GM12878 (cell line): ENCODE measurements around the gene RIC8B. TPM values are rescaled to one million over a fixed set of nuclear protein-coding genes. Genes with fewer than 3 reads are reported as not detected.
A peak's percentile ranks its signal among the peaks of the same experiment; 100 is the strongest.

ENCODE experiments used
- BACH1 ChIP-seq: fragments of 450-650 bp; IDR thresholded peaks from 2 replicates; pipeline ENCODE4 v1.6.1; 2017; ENCODE audit warnings: mild to moderate bottlenecking, borderline replicate concordance
- BCL3 ChIP-seq: IDR thresholded peaks from 2 replicates; pipeline ENCODE4 v1.6.1; 2011; ENCODE audit warnings: borderline replicate concordance, low read depth, mild to moderate bottlenecking, moderate library complexity, low read length; ENCODE audit not compliant: insufficient read depth, poor library complexity, severe bottlenecking
- CHD2 ChIP-seq: IDR thresholded peaks from 2 replicates; pipeline ENCODE4 v1.6.1; 2011; ENCODE audit warnings: low read depth, low read length, improper control_type of control experiment, borderline replicate concordance
- CREM ChIP-seq: IDR thresholded peaks from 2 replicates; pipeline ENCODE4 v1.6.1; 2014; ENCODE audit warnings: antibody characterized with exemption, low read depth
- DPF2 ChIP-seq: fragments of 450-650 bp; IDR thresholded peaks from 2 replicates; pipeline ENCODE4 v1.6.1; 2017; ENCODE audit warnings: mild to moderate bottlenecking
- GABPA ChIP-seq: IDR thresholded peaks from 2 replicates; pipeline ENCODE4 v1.6.1; 2014; ENCODE audit warnings: antibody characterized with exemption, low read depth, mild to moderate bottlenecking, inconsistent platforms
- HDAC2 ChIP-seq: fragments of 200-600 bp; sonication (generic); IDR thresholded peaks from 2 replicates; pipeline ENCODE4 v1.6.1; 2017
- HDGF ChIP-seq: fragments of 450-650 bp; IDR thresholded peaks from 2 replicates; pipeline ENCODE4 v1.6.1; 2016; ENCODE audit warnings: antibody characterized with exemption
- HSF1 ChIP-seq: fragments of 150-350 bp; IDR thresholded peaks from 2 replicates; pipeline ENCODE4 v1.6.1; 2014; ENCODE audit warnings: mild to moderate bottlenecking, low read depth, low read length
- IRF4 ChIP-seq: IDR thresholded peaks from 2 replicates; pipeline ENCODE4 v1.6.1; 2011; ENCODE audit warnings: low read depth, low read length
- MLLT1 ChIP-seq: fragments of 450-650 bp; IDR thresholded peaks from 2 replicates; pipeline ENCODE4 v1.6.1; 2016; ENCODE audit warnings: mild to moderate bottlenecking
- MTA3 ChIP-seq: IDR thresholded peaks from 2 replicates; pipeline ENCODE4 v1.6.1; 2012; ENCODE audit warnings: low read length, inconsistent platforms, borderline replicate concordance
- MXI1 ChIP-seq: fragments of 150-350 bp; IDR thresholded peaks from 2 replicates; pipeline ENCODE4 v1.6.1; 2011; ENCODE audit warnings: low read depth, mild to moderate bottlenecking, inconsistent platforms, low read length, improper control_type of control experiment
- PAX8 ChIP-seq: fragments of 450-650 bp; IDR thresholded peaks from 2 replicates; pipeline ENCODE4 v1.6.1; 2017; ENCODE audit warnings: mild to moderate bottlenecking, moderate library complexity
- RUNX3 ChIP-seq: IDR thresholded peaks from 2 replicates; pipeline ENCODE4 v1.6.1; 2012; ENCODE audit warnings: low read length, inconsistent platforms
- SIX5 ChIP-seq: IDR thresholded peaks from 2 replicates; pipeline ENCODE4 v1.6.1; 2011; ENCODE audit warnings: mild to moderate bottlenecking, low read depth, low read length, moderate library complexity; ENCODE audit not compliant: severe bottlenecking
- SMARCA5 ChIP-seq: fragments of 450-650 bp; IDR thresholded peaks from 2 replicates; pipeline ENCODE4 v1.6.1; 2017; ENCODE audit warnings: mild to moderate bottlenecking
- SP1 ChIP-seq: IDR thresholded peaks from one replicate; pipeline ENCODE4 v1.6.1; 2011; ENCODE audit warnings: low read depth, low read length
- TARDBP ChIP-seq: IDR thresholded peaks from 2 replicates; pipeline ENCODE4 v1.6.1; 2016; ENCODE audit warnings: borderline replicate concordance
- TCF12 ChIP-seq: IDR thresholded peaks from 2 replicates; pipeline ENCODE4 v1.6.1; 2011; ENCODE audit warnings: low read depth, mild to moderate bottlenecking, low read length
- YY1 ChIP-seq: IDR thresholded peaks from 2 replicates; pipeline ENCODE4 v1.6.1; 2011; ENCODE audit warnings: low read depth, mild to moderate bottlenecking, low read length
- ZBTB4 ChIP-seq: fragments of 450-650 bp; formaldehyde crosslinking; IDR thresholded peaks from 2 replicates; pipeline ENCODE4 v1.4.0; 2022; ENCODE audit warnings: mild to moderate bottlenecking, moderate library complexity
- polyA plus RNA-seq, 11 experiments: library from polyadenylated mRNA; depleted of rRNA in 4 of 11; unstranded in 6 of 11; stranded (reverse) in 5 of 11; fragments of >200 nt; fragmentation: Nextera tagmentation in 4 of 11; fragmentation: Illumina TruSeq in 1 of 11; extraction: Ambion mirVana in 4 of 11; extraction: Trizol in 1 of 11; gene quantifications; 1 replicate in 1 of 11; 2 replicates in 10 of 11; pipeline versions ENCODE4 v1.2.1 to v1.2.3, GENCODE V29; 2011 to 2016; ENCODE audit warnings: inconsistent platforms in 2 of 11, missing spikeins in 2 of 11, low read depth in 1 of 11
- total RNA-seq, 4 experiments: library from RNA; depleted of rRNA in 3 of 4; stranded (reverse); fragments of >200 nt in 3 of 4; fragmentation: Illumina TruSeq in 1 of 4; extraction: Trizol in 1 of 4; gene quantifications; 2 replicates each; pipeline versions ENCODE4 v1.2.1 to v1.2.3, GENCODE V29; 2013 to 2021
- TF ChIP-seq, protein P1 (sequence below): fragments of 450-650 bp; IDR thresholded peaks from 2 replicates; pipeline ENCODE4 v1.6.1; 2016; ENCODE audit warnings: mild to moderate bottlenecking

The RIC8B gene
- total and polyA plus RNA-seq, 10 of the 15 experiments (the other 5 are each of a cell fraction or from before 2014, with no cell fraction given): 2.3 to 10.8 (median 6.2) TPM

GRCh38 chr12:106774005-106774807 is at the start of gene RIC8B (continued):
- TF ChIP-seq ZBTB4 (CRISPR knock-in tag): no peak
- no peak for TF ChIP-seq TCF12
- TF ChIP-seq RUNX3: peak; percentile 80
- no peak for TF ChIP-seq SP1
- TF ChIP-seq SIX5: peak; percentile 96
- no peak for TF ChIP-seq MTA3
- TF ChIP-seq TARDBP: peak; percentile 89
- TF ChIP-seq HSF1: no peak
- peak; percentile 90 for TF ChIP-seq MLLT1
- TF ChIP-seq SMARCA5: peak; percentile 75
- no peak for TF ChIP-seq IRF4
- peak; percentile 26; the same call in 1 of the 2 replicates for TF ChIP-seq BACH1
- no peak for TF ChIP-seq HDAC2
- TF ChIP-seq YY1: peak; percentile 85
- TF ChIP-seq GABPA: peak; percentile 80
- TF ChIP-seq PAX8: no peak
- TF ChIP-seq BCL3: no peak
- TF ChIP-seq DPF2: peak; percentile 71
- TF ChIP-seq, protein P1, sequence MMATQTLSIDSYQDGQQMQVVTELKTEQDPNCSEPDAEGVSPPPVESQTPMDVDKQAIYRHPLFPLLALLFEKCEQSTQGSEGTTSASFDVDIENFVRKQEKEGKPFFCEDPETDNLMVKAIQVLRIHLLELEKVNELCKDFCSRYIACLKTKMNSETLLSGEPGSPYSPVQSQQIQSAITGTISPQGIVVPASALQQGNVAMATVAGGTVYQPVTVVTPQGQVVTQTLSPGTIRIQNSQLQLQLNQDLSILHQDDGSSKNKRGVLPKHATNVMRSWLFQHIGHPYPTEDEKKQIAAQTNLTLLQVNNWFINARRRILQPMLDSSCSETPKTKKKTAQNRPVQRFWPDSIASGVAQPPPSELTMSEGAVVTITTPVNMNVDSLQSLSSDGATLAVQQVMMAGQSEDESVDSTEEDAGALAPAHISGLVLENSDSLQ: peak; percentile 68
- TF ChIP-seq CREM: peak; percentile 92
- TF ChIP-seq CHD2: peak; percentile 89
- peak; percentile 83 for TF ChIP-seq HDGF
- peak; percentile 78 for TF ChIP-seq MXI1
